Ovary (tissue), 3 donors: ENCODE measurements around the gene SLC7A11.

Source experiments
- CTCF ChIP-seq, 3 donors: fragments of 450-650 bp in 2 of 3; fragments of 200-600 bp in 1 of 3; IDR thresholded peaks; one replicate each; pipeline versions ENCODE4 v1.5.1 to v1.8.0; 2016 to 2022; ENCODE audit warnings: antibody characterized with exemption in 3 of 3, mild to moderate bottlenecking in 1 of 3
- EP300 ChIP-seq: sonication (generic); formaldehyde crosslinking; IDR thresholded peaks from one replicate; pipeline ENCODE4 v1.6.1; 2017; ENCODE audit warnings: antibody characterized with exemption
- donor health status: DM: no; HTN: no; CAD: no.

DNA sequence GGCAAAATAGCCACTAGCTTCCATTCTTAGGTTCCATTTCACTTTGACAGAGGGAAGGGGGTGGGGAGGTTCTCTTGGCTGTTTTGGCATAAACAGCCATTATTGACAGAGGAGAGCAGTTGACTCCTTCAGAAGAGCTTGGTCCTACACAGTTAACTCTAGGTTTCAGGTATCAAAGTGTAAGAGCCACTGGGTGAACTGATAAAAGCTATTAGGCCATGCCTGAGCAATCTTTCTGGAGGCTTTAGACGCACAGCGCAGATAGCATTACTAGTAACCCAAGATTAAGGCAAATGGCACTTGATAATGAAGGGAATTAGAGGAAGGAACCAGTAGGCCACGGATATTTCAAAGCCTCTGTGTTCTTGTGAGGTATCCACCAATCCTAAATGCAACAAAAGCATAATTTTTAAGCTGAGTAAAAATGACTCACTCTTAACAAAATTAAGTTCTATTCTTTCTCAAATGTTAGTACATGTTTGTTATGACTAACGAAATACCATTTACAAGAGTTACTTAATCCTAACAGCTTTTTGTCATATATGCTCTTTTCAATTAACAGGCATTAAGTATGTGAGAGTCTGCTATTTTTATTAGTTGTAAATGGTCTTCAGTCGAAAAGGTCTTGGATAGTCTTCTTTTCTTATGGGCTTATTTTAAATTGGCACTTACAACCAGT, 53.6 kb downstream of the SLC7A11 start:
- TF ChIP-seq CTCF (IDR thresholded peaks at IDR 0.05) = no peak
- no peak for TF ChIP-seq EP300
